PC-3 (cell line): Measurements from ENCODE around the gene TAF1C.

ENCODE experiments used
- EZH2 ChIP-seq: fragments of 300-600 bp; sonication (generic); IDR thresholded peaks from one replicate; pipeline ENCODE4 v1.6.1; 2017; ENCODE audit warnings: antibody characterized with exemption, mild to moderate bottlenecking, low read length; ENCODE audit not compliant: unreplicated experiment
- EZH2phosphoT487 ChIP-seq: fragments of 300-600 bp; sonication (generic); IDR thresholded peaks from 2 replicates; pipeline ENCODE4 v1.6.1; 2018; ENCODE audit warnings: mild to moderate bottlenecking, antibody characterized with exemption, low read length, borderline replicate concordance
- TF ChIP-seq, protein P1 (sequence below): fragments of 300-600 bp; sonication (generic); conservative IDR thresholded peaks from 2 replicates; pipeline ENCODE4 v1.5.1; 2017; ENCODE audit warnings: antibody characterized with exemption, low read depth, mild to moderate bottlenecking, low read length

DNA sequence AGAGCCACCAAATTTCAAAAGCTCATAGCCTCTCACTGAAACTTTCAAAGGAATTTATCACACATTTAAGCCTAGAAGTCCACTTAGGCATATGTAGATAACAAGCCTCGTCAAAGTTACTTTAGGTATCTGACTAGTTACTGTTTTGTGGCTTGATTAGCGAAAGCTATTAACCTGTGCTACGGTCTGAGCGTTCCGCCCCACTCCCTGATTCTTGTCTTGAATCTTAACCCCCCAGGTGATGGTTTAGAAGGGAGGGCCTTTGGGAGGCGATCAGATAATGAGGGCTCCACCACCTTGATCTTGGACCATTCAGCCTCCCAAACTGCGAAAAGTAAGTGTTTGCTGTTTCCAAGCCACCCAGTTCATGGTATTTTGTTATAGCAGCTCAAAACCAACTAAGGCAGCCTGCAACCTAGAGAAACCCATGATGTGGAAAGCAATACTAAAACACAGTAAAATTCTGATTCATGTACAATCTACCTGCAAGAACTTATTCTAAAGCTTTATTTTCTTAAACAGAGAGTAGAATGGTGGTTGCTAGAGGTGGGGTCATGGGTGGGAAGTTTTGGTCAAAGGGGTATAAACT is 49.0 kb downstream of the TAF1C start:
- TF ChIP-seq, protein P1, sequence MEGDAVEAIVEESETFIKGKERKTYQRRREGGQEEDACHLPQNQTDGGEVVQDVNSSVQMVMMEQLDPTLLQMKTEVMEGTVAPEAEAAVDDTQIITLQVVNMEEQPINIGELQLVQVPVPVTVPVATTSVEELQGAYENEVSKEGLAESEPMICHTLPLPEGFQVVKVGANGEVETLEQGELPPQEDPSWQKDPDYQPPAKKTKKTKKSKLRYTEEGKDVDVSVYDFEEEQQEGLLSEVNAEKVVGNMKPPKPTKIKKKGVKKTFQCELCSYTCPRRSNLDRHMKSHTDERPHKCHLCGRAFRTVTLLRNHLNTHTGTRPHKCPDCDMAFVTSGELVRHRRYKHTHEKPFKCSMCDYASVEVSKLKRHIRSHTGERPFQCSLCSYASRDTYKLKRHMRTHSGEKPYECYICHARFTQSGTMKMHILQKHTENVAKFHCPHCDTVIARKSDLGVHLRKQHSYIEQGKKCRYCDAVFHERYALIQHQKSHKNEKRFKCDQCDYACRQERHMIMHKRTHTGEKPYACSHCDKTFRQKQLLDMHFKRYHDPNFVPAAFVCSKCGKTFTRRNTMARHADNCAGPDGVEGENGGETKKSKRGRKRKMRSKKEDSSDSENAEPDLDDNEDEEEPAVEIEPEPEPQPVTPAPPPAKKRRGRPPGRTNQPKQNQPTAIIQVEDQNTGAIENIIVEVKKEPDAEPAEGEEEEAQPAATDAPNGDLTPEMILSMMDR = no peak
- TF ChIP-seq EZH2phosphoT487 = no peak
- TF ChIP-seq EZH2 = no peak
